GM19372 (cell line): ENCODE measurements around the gene LGI2.
A peak's percentile ranks its signal among the peaks of the same experiment; 100 is the strongest.

Source experiments
- ATAC-seq: cut with Tn5 transposase; IDR thresholded peaks from one replicate; pipeline ENCODE4 v1.9.1; 2021; ENCODE audit warnings: mild to moderate bottlenecking, low read depth, moderate library complexity; ENCODE audit not compliant: unreplicated experiment

LGI2 gene

DNA sequence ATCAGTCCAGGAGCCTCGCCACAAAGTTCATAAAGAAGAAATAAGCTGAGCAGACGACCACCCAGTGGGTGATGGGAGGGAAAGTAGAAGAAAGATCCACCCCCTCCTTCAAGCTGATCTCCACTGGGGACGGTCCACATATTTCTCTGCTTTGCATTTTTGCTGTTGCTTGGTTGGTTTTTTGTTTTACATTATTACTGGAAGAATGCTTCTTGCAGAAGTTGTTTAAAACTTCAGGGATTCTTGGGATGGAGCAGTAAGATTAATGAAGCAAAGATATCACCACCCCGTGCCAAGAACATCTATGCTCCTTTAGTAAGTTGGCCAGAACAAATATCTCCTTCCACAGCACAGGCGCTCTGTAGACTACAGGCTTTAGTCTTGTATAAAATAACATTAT lies 30.1 kb downstream of the LGI2 start:
- ATAC-seq, result no peak

DNA sequence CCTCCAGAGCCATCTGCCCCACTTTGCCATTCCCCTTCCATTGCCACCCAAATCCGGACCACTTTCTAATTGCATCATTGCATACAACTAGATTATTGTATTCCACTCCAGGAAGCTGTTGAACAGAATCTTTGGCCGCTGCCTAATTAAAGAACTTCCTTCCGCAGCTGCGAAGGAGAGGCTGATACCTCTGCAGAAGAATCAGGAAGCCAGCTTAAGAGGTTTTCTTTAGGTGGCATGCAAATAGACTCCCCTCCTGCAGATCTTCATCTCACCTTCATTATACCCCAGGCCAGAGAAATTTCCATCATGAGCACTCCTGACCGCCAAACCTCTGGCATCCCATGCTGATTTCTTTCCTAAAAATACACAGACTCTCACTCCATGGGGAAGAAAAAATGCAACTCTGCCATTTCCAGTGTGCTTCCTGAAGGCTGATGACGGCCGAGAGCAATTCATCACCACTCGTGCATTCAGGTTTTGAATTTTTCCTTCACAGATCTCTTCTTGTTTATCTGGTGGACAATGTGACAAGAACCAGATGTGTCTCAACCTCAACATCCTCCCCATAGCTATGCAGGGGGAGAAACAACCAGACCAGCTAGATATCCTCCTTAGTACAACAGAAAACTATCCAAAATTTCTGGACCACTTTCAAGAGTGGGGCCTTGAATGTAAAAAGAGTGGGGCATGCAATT lies 31.2 kb downstream of the LGI2 start:
- no peak for ATAC-seq

DNA sequence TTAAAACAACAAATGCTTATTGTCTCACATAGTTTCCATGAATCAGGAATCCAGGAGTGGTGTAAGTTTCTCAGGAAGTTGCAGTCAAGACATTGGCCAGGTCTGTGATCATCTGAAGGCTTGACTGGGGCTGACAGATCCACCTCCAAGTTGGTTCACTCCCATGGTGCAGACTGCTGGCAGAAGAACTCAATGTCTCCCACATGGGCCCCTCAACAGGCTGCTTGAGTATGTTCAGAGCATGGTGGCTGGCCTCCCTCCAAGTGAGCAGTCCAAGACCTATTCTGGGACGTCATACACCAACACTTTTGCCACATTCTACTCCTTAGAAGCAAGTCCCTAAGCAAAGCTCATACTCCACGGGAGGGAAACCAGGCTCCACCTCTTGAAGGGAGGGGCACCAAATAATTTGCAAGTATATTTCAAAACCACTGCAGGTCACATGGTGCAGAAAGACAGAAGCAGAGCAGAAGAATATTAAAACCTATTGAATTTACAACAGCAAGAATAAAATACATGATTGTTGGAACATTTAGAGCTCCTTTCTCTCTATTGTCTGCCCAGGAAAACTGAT lies 35.3 kb downstream of the LGI2 start:
- no peak for ATAC-seq

DNA sequence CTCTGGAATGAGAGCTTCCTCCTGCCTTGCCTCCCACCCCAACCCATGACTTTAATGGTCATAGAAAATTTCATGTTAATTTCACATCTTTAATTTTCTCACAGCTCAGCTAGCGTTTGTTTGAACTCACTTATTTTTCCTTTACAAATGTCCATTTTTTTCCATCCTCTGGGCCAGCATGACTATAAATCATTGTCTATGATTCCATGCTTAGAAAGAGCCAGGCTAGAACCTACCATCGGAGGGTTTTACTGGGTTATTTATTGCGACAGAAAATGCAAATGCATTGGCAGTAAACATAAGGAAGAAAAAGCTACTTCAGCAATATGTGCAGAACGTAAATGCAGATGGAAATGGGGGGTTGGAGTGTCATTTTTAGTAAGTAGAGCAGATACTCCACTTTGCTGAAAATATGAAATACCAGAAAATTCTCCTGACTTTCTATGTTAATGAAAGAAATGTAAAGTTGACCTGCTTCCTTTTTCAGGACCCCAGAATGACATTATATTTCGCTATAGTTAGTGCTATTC lies 37.1 kb downstream of the LGI2 start:
- ATAC-seq, result no peak

DNA sequence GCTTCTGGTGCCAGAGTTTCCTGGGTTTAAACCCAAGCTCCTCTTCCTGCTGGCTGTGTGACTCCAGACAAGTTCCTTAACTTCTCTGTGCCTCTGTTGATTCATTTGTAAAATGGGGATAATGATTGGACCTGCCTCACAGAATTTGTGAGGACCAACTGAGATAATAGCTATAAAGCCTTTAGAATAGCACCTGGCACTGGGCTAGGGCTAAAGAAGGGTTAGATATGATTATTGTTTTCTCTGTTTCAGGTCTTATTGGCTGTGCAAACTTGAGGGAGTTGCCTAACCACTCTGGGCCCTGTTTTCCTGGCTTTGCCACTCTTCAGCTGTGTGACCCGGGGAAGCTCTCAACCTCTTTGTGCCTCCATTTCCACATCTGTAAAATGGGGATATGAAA lies 37.8 kb downstream of the LGI2 start:
- ATAC-seq, result no peak

DNA sequence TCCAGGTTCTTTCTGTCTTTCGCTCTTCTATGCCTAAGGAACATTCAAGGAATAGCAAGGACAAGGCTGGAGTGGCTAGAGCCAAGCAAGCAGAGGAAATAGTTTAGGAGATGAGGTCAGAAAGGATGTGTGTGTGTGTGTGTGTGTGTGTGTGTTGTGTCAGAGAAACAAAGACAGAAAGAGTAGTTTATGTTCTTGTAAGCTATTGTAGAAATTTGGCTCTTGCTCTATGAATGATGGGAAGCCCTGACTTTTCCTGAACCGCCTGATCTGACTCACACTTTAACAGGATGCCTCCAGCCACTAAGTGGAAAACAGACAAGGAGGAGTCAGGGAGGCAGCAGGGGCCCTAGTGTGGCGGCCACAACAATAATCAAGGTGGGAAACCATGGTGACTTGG lies 39.7 kb downstream of the LGI2 start:
- ATAC-seq, result no peak

DNA sequence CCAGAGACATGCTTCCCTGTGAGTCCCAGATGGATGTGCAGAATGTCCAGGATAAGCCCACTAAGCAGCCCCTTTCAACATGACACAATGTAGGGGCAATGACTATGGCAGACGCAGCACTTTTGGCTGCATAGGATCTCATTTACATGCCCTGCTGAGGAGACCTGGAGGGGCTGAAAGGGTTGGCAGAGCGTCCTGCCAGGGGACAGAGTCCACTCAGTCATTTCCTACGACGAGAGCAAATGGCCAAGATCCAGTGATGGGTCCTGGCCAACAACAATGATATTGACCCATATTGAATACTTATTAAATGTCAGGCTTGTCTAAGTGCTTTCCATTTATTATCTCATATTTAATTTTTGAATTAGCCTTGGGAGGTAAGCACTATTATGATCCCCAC lies 41.4 kb downstream of the LGI2 start:
- ATAC-seq, result no peak

DNA sequence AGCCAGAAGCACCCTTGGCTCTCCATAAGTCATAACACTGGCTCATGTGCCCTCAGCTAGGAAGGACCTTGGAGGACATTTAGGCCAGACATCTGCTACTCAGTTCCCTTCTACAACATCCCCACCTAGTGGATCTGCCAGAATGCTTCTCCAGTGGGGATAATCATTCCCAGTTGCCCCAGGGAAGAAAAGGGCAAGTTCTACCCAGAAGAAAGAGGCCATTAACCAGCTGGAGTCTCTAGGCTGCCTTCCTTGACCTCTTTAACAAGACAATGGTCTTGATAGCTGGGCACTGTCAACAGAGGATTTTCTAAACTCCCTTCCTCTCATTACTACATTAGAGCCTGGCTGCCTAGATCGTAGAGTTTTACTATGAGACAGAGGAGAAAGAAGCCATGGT lies 42.0 kb downstream of the LGI2 start:
- no peak for ATAC-seq

DNA sequence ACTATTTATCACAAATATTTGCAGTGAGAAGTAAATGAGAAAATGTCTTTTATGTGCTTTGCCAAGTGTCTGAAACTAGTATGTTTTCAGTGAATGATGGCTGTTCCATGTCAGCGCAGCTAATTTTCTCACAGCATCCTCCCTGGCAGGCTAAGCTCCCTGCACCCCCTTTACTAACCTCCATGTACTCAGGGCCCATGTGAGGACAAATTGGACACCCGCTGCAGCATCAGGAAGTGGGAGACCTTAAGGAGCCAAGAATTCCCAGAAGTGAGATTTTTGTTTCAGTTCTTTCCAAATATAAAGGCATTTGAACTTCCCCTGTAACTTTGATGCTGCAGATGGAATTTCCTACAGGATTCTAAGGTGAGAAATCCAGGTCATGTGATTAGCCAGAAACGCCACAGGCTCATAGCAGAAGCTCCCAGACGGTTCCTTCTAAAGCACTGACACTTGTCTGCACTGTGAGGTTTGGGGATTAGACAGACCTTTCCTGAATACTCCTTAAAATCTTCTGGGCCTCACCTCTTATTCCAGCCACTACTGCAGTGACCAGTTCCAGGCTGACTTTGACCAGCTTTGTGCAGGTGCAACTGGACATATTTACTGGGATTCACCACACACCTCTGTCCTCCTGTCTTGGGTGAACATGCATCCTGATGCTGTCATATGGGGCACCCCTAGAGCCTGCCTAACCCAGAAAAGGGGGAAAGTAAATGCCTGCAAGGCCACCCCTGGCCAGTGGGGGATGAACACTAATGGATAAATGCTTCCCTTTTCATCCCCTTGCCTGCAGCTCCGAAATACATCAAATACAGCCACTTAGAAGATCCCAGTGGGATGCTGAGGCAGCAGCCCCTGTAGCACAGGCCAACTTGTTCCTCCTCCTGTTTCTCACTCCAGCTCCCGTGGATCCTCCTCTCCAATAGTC lies 45.9 kb downstream of the LGI2 start:
- no peak for ATAC-seq

DNA sequence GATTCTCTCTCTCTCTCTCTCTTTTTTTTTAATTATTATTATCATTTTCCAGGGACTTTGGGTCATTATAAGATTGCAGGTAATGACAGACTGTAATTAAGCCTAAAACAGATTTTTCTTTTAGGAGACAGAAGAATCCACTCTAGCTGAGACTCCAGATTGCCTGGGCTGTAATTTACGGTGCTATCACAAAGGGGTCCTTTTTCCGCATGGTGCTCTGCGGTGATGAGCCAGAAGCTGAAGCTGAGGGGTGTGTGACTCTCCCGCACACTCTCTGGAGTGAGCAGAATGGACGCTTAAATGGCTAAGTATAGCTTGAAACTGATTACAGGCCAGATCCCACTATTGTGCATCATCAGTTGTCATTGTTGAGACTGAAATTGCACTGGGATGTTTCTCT lies 50.0 kb downstream of the LGI2 start:
- ATAC-seq, result no peak

DNA sequence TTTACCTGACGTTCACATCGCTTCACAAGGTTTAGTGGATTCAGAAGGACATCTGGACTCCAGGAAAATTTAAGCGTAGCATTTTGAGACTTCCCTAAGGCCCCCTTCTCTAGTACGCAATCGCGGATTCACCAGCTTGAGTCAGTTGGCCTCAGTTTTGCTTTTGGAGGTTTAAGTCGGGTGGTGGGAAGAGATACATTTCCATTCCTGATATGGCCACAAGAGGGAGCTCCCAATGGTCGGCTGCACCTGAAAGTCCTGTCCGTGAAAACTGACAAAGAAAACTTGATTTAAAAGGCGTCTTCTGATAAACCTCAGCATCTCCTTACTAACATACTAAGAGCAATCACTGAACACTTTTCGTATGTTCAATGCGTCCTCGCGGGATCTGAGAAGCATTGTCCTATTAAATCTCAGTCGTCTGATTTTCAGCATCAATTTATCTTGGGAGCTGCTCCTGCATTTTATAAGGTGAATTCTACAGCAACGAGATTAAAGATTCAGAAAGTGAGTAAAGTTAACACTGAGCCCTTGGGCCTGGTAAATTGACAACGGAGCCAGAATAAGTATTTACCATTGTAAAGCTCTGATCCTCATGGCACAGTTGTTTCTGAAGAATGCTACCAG lies 50.6 kb downstream of the LGI2 start:
- ATAC-seq, result peak; percentile 60

DNA sequence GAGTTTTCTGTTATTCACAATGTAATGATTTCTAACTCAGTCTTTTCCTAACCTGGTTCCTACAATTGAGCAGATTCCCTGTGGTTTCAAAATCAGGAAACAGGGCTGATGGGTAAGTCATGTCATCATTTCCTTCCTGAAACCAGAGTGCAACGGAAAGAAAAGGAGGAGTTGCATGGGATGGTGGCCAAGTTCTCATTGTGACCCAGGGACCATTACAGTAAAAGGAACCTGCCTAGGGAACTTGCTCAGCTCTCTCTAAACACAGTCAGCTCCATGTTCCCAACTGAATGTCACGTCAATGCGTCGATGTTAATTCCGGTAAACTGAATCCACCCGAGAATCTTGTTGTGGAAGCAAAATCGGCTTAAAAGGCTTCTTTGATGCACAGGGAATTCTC lies 51.2 kb downstream of the LGI2 start:
- no peak for ATAC-seq

DNA sequence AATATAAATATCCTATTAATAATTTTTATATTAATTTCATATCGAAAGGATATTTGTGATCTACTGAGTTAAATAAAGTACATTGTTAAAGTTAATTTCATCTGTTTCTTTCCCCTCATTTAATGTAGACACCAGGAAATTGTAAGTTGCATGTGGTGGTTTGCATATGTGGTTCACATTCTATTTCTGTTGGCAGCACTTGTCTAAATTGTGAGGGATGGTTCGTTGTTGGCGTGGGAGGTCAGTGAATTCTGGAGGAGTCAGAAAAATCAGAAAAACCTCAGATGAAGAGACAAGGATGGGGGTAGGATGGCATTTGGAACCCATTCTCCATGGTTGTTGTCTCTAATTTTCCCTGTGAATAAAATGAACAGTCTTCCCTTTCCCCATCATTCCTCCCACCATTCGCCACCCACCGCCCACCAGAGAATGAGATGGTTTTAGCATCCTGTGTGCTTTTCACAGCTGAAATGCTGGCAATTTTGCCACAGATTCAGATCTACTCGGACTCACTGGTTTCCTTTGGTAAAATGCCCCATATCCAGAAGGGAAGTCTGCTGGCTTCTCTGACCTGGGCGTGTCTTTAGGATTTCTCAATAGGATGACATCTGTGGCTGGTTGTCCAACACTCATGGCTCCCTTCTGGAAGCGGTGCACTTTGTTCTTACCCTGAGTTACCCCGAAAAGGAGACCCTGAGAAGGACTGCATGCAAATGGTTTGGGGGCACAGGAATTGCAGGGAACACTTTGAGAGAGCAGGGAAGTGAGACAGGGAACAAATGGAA lies 52.3 kb downstream of the LGI2 start:
- no peak for ATAC-seq

DNA sequence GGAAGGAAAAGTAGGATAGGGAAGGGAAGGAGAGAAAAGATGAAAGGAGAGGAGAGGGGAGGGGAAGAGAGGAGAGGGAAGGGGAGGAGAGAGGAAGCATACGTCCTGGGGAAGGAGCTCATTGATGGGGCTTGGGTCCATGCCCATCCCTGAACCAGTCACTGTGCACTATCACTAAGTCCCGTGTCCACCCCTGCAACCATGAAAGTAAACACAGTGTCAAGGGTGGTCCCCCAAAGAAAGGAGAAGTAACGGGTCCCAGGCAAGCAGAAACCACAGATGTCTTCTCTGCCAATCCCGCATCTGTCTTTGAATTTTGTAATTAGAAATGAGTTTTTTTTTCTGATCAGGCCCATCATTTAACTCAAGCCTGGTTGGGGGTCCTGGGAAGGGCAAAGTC lies 55.2 kb downstream of the LGI2 start:
- ATAC-seq, result no peak

DNA sequence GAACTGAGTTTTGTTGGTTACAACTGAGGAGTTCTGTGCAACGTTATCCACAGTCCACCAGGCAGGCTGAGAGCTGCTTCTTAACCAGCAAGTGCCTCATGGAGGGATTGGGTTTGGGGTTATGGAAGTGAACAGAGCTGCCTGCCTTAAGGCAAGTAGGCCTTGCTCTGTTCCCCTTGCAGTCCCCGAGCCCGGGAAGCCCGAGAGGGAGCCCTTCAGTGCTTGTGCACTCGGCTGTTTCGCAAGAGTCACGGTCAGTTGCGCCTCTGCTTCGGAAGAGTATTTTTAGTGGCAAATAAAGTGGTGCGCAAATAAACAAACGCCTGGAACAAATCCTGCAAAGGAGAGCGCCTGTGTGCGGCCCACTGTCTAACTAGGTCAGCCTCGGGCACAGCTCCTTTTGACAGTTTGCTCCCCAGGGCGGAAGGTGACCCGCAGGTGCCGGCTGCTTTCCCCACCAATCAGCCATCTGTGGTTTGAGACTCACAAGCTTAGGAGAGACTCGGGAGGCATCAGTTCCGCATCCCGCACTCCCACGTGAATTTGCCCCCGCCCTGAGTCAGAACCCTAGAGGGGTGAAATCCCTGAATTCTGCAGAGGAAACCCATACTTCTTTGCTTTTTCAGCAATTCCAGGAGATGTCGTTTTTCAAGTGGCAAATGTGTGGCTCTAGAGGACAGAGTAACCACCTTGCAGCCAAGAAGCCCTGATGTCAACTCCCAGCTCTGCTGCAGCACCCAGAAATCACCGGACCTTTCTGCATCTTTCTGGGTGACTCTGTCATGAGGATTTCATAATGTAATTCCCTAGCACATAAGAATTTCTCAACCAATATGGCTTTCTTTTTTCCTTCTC lies 56.8 kb downstream of the LGI2 start:
- no peak for ATAC-seq

DNA sequence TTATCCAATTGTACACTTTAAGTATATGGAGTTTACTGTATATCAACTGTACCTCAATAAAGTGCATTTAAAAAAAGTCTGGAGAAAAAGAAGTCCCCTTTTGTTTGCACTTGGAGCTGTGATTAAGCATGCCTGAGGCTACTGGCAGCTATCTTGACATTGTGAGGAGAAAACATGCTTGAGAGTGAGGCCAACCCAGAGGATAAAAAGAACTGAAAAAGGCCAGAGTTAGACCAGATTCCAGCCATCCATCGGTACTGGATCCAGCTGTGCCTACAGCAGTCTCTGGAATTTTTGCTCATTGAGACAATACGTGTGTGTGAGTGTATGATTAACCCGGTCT lies 57.4 kb downstream of the LGI2 start:
- no peak for ATAC-seq

DNA sequence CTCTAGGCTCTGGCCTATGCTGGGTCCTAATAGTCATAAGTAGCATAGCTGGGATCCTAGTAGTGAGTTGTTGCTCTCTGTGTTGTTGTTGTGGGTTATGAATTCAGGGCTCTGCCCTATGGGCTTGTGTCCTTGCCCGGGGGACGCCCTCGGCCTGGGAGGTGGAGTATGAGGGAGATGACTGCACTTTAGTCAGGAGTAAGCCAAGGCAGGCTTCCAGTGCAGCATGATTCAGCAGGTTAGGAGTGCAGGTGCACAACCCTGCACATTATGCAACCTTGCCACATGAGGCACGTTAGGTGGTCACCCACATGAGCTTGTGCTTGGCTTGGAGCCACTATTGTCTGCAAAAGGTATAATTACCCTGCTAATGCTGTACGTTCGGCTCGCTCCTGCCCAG lies 59.6 kb downstream of the LGI2 start:
- no peak for ATAC-seq

DNA sequence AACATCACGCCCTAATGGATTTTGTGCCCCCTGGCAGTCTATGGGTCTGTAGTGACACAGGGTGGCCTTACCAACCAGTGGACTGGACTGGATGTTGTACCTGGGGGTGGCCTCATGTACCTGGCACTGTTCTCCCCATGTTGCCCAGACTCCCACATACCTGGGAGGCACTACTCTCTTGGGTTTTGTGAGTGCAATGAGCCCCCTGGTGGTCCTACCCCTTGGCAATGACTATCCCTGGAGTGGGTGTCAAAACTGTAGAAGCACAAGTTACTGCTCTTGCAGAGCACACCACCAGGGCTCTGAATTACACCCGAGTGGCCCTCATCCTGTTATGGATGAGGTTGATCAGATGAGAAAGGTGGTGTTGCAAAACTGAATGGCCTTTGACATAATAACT lies 60.1 kb downstream of the LGI2 start:
- ATAC-seq, result no peak

DNA sequence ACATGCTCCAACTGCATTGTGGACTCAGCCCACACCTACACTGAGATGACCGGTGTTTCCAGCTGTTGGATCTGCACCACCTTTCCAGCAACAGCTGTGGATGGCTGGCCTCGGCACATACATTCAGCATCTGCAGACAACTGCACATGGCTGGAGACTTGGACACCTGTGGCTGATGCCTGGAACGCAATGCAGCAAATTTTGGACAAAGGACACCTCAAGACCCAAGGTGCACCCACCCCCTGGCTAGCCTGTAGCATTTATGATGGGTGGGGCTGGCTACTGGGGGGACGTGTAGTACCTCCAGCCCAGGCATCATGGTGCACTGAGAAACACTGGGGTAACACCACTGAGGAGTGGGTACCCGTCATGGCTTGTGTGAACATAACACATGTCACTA lies 60.6 kb downstream of the LGI2 start:
- ATAC-seq, result no peak
